HCEC 1CT (cell line): ENCODE data around the gene RAMP1.
"Not testable (repeated sequence)": the region's sequence is repeated elsewhere in the genome, so short reads cannot be mapped to it uniquely, and the experiment has no call there.

Source experiments
- DNase-seq: peaks from one replicate; pipeline ENCODE4 v3.0.0-alpha.2; 2017

The RAMP1 gene

DNA sequence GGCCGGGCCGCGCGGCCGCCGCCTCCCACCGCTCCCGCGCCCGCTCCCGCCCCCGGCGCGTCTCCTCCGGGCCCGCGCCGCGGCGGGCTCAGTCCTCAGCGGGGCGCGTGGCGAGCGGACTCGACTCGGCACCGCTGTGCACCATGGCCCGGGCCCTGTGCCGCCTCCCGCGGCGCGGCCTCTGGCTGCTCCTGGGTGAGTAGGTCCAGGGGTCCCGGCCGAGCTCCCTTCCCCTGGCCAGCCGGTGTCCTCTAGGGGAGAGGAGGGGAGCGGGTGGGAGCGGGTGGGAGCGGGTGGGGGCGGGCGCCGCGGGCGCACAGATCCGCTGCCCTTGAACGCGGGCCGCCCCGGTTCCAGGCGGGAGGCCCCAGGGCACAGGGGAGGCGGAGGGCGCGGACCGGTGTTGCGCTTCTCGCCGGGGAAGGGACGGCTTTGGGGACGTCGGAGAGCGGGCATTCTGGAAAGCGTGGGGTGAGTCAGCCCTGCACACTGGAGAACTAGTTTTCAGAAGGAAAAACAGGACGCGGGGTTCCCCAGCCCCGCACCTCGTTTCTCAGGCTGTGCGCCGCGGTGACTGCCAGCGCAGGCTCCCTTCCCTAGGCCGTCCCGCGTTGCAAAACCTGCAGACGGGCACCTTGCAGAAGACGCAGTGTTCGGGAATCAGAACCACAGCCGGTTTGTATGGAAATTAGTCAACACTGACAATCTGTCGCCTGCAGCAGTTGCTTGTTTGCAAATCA, at the start of gene RAMP1:
Gene RAMP1 (plus strand): TSS at position 91 of the 740 bp plus-strand sequence. CDS start 53 bp downstream, at position 144.
- DNase-seq = no peak

DNA sequence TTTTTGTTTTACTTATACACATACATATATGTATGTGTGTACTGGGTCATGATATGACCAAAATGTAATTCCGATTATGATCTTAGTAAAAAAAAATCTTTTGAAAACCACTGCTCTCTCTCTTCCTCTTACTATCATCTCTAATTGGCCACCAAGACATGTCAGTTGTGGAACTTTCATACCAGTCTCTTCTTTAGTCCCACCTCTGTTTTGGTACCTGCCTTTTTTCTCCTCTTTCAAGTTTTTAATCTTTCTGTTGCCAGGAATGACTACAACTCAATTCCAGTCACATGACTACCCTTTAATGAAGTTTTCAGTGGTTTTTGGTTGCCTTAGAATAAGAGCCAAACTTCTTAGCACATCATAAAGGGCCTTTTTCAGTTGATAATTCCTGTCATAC, 43.8 kb upstream of the RAMP1 start:
- DNase-seq = no peak

DNA sequence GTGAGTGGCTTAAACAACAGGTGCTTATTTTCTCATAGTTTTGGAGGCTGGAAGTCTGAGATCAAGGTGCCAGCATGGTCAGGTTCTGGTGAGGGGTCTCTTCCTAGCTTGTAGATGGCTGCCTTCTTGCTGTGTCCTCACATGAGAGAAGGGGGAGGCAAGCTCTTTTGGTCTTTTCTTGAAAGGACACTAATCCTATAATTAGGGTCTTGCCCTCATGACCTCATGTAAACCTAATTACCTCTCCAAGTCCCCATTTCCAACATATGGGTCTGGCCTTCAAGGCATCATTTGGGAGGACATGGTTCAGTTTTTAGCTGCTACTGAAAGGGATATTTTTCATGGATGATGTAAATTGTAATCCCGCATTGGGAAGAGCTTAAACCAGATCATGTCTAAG, 42.9 kb upstream of the RAMP1 start:
- DNase-seq = no peak

- DNase-seq = peak; percentile 73
Measured at GRCh38 chr2:237818066-237818473, 41.4 kb upstream of the RAMP1 start.

GRCh38 chr2:237819231-237819630, 40.2 kb upstream of the RAMP1 start:
- DNase-seq = no peak

DNA sequence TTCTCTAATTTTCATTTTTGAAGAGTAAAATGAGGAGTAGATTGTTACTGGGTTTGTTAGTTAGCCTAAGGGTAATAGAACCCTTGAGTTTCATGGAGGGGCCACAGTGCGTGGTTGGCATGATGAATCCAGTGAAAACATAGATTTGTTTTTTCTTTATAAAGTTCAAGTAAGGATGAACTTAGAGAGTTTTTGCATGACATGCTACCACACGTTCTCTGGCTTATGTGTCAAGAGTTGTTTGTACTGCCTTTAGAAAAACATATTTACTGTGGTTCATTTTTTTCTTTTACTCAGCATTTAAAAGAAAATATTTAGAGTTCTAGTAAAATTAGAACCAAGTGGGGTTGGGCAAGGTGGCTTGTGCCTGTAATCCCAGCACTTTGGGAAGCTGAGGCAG, 39.0 kb upstream of the RAMP1 start:
- no peak for DNase-seq

GRCh38 chr2:237823544-237823943, 35.9 kb upstream of the RAMP1 start:
- no peak for DNase-seq

- no peak for DNase-seq
Measured at GRCh38 chr2:237824085-237824484, 35.3 kb upstream of the RAMP1 start.

DNA sequence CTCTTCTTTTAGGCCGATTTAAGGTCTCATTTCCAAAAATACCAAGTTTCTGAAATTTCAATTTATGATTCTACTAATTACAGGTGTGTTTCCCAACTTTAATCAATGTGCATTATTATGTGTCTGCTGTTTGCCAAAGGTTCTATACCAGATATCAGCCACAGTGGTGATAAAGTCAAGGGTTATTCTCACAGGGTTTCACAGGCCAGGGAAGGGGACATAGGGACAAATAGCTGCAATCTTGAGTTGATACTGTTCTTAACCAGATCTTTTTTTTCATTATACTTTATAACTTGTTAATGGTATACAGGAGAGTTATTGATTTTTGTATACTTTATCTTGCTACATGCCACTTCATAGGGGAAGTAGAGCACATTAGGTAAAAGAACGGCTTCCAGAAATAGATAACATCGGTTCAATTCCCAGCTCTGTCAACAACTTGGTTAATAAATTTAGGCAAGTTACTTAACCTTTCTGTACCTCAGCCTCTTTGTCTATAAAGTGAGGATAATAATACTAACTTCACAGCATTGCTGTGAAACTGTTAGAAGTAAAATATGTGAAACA, 31.9 kb upstream of the RAMP1 start:
- no peak for DNase-seq

GRCh38 chr2:237830522-237830921, 28.9 kb upstream of the RAMP1 start:
- no peak for DNase-seq

DNA sequence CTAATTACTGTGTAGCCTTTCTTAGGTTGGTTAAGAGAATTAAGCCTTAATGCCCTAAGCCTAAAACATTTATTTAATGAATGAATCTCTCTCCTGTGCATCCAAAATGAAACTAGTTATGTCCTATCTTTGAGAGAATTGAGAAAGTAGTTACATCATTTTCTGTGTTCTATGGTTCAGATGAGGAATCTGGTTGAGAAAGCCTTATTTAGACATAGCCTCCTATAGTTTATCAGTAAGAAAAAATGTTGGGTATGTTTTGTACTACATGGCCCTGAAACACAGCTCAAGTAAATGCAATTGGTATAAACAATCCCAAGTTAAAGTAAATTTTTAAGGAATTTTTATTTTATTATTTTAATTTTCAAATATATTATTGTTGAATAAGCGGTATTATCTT, 25.9 kb upstream of the RAMP1 start:
- DNase-seq = peak; percentile 9

GRCh38 chr2:237835372-237835771, 24.1 kb upstream of the RAMP1 start:
- DNase-seq = no peak

DNA sequence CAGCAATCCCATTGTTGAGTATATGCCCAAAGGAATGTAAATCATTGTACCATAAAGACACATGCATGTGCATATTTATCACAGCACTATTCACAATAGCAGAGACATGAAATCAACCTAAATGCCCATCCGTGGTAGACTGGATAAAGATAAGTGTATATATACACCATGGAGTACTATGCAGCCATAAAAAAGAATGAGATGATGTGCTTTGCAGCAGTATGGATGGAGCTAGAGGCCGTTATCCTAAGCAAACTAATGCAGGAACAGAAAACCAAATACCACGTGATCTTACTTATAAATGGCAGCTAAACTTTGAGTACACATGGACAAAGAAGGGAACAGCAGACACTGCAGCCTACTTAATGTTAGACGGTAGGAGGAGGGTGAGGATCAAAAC, 18.4 kb upstream of the RAMP1 start:
- DNase-seq = no peak

- DNase-seq = not testable (repeated sequence)
Measured at GRCh38 chr2:237848940-237849339, 10.5 kb upstream of the RAMP1 start.

DNA sequence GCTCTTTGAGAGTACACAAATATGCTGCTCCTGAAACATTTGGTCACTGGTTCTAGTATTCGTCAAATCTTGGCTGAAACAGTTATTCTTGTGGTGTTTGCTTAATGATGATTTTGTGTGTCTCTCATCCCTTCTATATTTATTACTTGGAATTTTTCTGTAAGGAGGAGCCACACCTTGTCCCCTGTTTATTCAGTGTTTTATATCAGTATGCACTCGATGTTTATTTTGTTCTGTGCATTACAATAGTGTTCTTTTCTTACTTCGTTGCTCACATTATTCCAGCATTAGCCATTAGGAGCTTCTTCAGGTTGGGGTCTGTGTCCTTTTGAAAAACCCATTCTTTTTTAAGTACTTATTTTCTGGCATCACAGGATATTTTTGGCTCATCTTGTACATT, 5.1 kb upstream of the RAMP1 start:
- DNase-seq = no peak

DNA sequence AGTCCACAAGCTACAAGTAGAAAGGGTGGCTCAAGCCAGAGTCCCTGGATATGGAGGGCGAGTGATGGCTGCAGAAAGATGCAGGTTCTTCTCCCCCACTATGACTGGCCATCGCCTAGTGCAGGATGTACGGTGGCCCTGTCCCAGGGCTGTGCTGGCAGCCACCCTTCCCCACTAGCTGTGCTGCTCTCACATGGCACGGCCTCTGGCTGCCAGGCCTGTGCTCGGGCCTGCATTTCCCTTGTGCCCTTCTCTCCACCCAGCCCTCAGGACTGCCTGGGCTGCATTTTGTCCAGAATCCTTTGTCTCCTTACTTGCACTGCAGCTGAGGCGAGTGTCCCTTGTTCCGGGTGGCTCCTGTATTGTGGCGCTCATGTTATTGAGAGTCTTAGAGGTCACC, 1.6 kb upstream of the RAMP1 start:
- no peak for DNase-seq

- DNase-seq = peak; percentile 81
Measured at GRCh38 chr2:237858294-237859081, 935 bp upstream of the RAMP1 start.

GRCh38 chr2:237859082-237859433, 365 bp upstream of the RAMP1 start:
- no peak for DNase-seq

DNA sequence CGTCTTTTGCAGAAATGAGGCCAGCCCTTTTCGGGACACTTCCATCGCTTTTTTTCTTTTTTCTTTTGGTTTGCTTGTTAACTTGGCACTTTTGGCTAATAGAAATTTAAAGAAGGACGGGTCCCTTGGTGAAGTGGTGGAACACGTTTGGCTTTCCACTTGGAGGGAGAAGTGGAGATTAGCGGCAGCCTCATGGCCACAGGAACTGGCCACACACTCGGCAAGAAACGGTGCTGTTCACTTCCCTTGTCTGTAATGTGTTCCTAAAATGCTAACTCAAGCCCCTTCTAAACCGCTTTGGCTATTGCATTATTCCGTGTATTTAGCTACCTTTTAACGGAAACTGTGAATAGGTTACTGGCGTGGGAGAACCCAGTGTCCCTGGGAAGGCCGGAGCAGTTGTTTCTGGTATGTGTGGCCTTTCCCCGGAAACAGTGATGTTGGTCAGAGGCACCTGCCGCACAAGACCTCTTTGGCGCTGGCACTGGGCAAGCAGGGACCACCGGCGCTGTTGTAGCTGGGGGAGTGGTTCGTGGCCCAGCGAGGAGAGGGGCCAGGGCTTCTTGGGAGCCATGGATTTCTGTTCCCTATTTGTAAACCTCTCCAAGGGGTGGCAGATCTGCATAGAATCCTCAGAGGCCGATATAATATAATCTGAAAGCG, 981 bp downstream of the RAMP1 start:
- no peak for DNase-seq

- no peak for DNase-seq
Measured at GRCh38 chr2:237861875-237862527, 2.6 kb downstream of the RAMP1 start.

- DNase-seq = no peak
Measured at GRCh38 chr2:237862528-237862895, 3.1 kb downstream of the RAMP1 start.

DNA sequence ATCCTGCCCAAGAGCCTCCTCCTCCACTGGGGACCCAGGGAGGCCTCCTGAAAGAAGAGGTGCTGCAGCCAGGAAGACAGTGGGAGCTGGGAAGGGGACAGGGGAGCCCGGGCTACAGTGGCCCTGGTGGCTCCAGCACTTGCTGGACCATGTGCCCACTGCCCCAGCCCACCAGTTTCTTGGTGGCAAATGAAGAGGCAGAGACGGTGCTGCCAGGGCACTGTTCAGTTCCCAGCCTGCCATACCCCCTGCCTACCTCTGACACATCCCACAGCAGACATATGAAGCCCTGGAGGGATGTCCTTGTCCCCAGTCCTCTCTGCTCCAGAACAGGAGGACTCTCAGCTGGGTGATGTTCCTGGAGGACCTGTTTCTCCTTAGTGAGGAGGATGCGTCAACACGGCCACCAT, 3.7 kb downstream of the RAMP1 start:
- no peak for DNase-seq
